Right renal cortex interstitium (tissue), 3 donors: ENCODE measurements around the gene HMGB3. TPM values are rescaled to one million over a fixed set of nuclear protein-coding genes. Genes with fewer than 3 reads are reported as not detected.

Source experiments
- DNase-seq, 3 donors: peaks; one replicate each; pipeline ENCODE4 v3.0.0-alpha.2; 2013; ENCODE audit warnings: low read depth in 3 of 3, low spot score in 2 of 3
- polyA plus RNA-seq, 3 donors: library from polyadenylated mRNA; unstranded; fragments of 120-200 nt; gene quantifications; one replicate each; pipeline ENCODE4 v1.2.1, GENCODE V29; 2013; ENCODE audit not compliant: insufficient read length in 3 of 3

HMGB3 gene
- polyA plus RNA-seq, 3 donors, result 139 to 158 (median 152) TPM

DNA sequence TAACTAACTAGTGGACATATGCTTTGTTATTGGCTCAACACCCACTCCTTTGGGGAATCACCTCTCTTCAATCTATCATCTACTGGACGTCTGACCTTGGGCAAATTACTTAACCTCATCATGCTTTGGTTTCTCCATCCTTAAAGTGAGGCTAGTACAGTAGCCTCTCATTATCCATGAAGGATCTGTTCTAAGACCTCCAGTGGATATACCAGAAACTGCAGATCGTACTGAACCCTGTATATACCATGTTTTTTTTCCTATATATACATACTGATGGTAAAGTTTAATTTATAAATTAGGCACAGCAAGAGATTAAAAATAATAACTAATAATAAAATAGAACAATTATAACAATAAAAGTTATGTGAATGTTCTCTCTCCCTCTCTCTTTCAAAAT lies 56.2 kb downstream of the HMGB3 start:
- DNase-seq, result no peak

Other genes with a start within 250 kb of the HMGB3 start
- gene CD99L2, start 84.7 kb upstream of the HMGB3 start, polyA plus RNA-seq, result 10 to 100 TPM; 40.2 to 42.6 (median 42.5) TPM
- gene GPR50, start 193.2 kb downstream of the HMGB3 start, polyA plus RNA-seq, result under 1 TPM in 1 of 3 donors, not detected in 2; 0.06 TPM